Measurements from ENCODE around the gene ZNF532. TPM values are rescaled to one million over a fixed set of nuclear protein-coding genes. Genes with fewer than 3 reads are reported as not detected.

ZNF532 gene, protein sequence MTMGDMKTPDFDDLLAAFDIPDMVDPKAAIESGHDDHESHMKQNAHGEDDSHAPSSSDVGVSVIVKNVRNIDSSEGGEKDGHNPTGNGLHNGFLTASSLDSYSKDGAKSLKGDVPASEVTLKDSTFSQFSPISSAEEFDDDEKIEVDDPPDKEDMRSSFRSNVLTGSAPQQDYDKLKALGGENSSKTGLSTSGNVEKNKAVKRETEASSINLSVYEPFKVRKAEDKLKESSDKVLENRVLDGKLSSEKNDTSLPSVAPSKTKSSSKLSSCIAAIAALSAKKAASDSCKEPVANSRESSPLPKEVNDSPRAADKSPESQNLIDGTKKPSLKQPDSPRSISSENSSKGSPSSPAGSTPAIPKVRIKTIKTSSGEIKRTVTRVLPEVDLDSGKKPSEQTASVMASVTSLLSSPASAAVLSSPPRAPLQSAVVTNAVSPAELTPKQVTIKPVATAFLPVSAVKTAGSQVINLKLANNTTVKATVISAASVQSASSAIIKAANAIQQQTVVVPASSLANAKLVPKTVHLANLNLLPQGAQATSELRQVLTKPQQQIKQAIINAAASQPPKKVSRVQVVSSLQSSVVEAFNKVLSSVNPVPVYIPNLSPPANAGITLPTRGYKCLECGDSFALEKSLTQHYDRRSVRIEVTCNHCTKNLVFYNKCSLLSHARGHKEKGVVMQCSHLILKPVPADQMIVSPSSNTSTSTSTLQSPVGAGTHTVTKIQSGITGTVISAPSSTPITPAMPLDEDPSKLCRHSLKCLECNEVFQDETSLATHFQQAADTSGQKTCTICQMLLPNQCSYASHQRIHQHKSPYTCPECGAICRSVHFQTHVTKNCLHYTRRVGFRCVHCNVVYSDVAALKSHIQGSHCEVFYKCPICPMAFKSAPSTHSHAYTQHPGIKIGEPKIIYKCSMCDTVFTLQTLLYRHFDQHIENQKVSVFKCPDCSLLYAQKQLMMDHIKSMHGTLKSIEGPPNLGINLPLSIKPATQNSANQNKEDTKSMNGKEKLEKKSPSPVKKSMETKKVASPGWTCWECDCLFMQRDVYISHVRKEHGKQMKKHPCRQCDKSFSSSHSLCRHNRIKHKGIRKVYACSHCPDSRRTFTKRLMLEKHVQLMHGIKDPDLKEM (N-terminal part only)
- total RNA-seq, result 58.6 and 69.6 TPM in 2 replicates

GRCh38 chr18:58864146-58865032 is at the start of gene ZNF532:
Gene ZNF532, plus strand, starts transcription at chr18:58864877. CDS start in a region left out here.

Small RNA genes within 50 kb of the gene (small RNA-seq; reads per million reads assigned to genes)
- gene RF00096 (not detected), gene RNU2-69P (0.56 reads per million)

Other genes starting within 250 kb of the ZNF532 start
- not detected in 2 replicates for gene ALPK2, start 235.8 kb upstream of the ZNF532 start, total RNA-seq
- 16.0 and 22.0 TPM in 2 replicates for gene MALT1, start 193.4 kb upstream of the ZNF532 start, total RNA-seq

All from thoracic aorta endothelial cell (primary cell).